ENCODE results near the gene EPPIN.
"Not testable (repeated sequence)": the region's sequence is repeated elsewhere in the genome, so short reads cannot be mapped to it uniquely, and the experiment has no call there.

The EPPIN gene

DNA sequence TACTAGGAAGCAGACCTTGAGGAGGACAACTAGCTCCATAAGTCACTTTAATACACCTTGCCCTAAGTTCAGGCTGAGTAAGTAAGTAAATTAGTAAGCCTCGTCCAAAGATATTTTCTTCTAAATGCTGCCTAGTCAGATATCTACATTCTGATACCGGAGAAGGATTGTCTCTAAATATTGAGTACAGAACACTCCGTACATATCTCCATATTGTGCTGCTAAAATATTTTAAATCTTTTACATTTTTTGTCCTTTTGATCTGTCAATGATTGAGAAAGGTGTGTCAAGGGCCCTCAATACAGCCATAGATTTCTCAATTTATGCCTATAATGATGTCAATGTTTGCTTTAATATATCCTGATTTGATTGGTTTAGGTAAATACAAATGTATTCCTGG, 28.7 kb upstream of the EPPIN start:
- TF ChIP-seq, protein P1, sequence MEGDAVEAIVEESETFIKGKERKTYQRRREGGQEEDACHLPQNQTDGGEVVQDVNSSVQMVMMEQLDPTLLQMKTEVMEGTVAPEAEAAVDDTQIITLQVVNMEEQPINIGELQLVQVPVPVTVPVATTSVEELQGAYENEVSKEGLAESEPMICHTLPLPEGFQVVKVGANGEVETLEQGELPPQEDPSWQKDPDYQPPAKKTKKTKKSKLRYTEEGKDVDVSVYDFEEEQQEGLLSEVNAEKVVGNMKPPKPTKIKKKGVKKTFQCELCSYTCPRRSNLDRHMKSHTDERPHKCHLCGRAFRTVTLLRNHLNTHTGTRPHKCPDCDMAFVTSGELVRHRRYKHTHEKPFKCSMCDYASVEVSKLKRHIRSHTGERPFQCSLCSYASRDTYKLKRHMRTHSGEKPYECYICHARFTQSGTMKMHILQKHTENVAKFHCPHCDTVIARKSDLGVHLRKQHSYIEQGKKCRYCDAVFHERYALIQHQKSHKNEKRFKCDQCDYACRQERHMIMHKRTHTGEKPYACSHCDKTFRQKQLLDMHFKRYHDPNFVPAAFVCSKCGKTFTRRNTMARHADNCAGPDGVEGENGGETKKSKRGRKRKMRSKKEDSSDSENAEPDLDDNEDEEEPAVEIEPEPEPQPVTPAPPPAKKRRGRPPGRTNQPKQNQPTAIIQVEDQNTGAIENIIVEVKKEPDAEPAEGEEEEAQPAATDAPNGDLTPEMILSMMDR (IDR thresholded peaks at IDR 0.05): no peak
- Mint-ChIP-seq H3K27me3 (ENCODE audit: low read depth, poor library complexity) (peaks cover 5% of the 10 kb centered on the region), H3K36me3 (ENCODE audit: low read depth) (no peaks in the 10 kb centered on the region), H3K9me3 (peaks cover 4% of the 10 kb centered on the region), H3K4me1 (no peaks in the 10 kb centered on the region), H3K27ac (no peak overlapping the region), H3K4me3 (no peak overlapping the region)
- no peak for DNase-seq

DNA sequence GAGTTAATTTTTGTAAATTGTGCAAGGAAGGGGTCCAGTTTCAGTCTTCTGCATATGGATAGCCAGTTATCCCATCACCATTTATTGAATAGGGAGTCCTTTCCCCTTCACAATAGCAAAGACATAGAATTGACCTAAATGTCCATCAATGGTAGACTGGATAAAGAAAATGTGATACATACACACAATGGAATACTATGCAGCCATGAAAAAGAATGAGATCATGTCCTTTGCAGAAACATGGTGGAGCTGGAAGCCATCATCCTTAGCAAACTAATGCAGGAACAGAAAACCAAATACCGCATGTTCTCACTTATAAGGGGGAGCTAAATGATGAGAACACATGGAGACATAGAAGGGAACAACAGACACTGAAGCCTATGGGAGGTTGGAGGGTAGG, 22.4 kb upstream of the EPPIN start:
- H3K4me3 Mint-ChIP-seq, H3K9me3 Mint-ChIP-seq: not testable (repeated sequence)

DNA sequence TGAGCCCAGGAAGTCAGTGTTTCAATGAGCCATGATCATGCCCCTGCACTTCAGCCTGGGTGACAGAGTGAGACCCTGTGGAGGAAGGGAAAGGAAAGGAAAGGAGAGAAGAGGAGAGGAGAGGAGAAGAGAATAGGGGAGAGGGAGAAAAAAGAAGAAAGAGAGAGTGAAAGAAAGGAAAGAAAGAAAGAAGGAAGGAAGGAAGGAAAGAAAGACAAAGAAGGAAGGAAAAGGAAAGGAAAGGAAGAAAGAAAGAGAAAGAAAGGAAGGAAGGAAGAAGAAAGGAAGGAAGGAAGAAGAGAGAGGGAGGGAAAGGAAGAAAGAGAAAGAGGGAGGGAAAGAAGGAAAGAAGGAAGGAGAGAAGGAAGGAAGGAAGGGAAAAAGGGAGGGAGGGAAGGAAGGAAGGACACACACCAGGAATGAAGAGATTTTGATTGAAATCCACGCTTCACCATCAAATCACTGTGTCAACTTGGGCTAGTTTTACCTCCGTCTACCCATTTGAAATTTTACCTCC, 17.6 kb upstream of the EPPIN start:
- Mint-ChIP-seq H3K27ac (no peak overlapping the region), H3K4me3 (no peak overlapping the region), H3K27me3 (ENCODE audit: low read depth, poor library complexity) (peaks cover 10% of the 10 kb centered on the region), H3K36me3 (ENCODE audit: low read depth) (no peaks in the 10 kb centered on the region), H3K4me1 (no peaks in the 10 kb centered on the region), H3K9me3 (peaks cover 2% of the 10 kb centered on the region)
- TF ChIP-seq, protein P1 (IDR thresholded peaks at IDR 0.05): no peak
- DNase-seq: no peak

More for the DNA sequence above, 22.4 kb upstream of the EPPIN start:
- H3K36me3 Mint-ChIP-seq (ENCODE audit: low read depth); H3K27me3 Mint-ChIP-seq (ENCODE audit: low read depth, poor library complexity); DNase-seq; H3K4me1 Mint-ChIP-seq; H3K27ac Mint-ChIP-seq: not testable (repeated sequence)

DNA sequence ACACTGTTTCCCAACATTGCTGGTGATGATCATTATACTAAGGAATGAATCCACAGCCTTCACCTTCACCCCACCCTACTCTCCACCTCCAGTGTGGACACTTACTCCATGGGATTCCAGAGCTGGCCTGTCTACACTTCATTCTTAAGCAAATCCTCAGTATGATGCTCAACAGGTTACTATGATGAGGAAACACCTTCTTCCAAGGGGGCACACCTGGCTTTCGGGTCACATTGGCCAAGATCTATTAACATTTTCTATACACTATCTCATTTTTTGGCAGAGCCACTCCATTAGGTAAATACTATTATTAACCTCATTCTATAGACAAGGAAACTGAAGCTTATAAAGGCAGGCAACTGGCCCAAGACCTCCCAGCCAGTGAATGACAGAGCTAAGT, 8.0 kb upstream of the EPPIN start:
- DNase-seq: no peak
- no peaks in the 10 kb centered on the region for H3K36me3 Mint-ChIP-seq (ENCODE audit: low read depth)
- peaks cover 4% of the 10 kb centered on the region for H3K27me3 Mint-ChIP-seq (ENCODE audit: low read depth, poor library complexity)
- H3K4me3 Mint-ChIP-seq: no peak overlapping the region
- no peaks in the 10 kb centered on the region for H3K4me1 Mint-ChIP-seq
- TF ChIP-seq, protein P1 (IDR thresholded peaks at IDR 0.05): no peak
- H3K9me3 Mint-ChIP-seq: no peaks in the 10 kb centered on the region
- H3K27ac Mint-ChIP-seq: no peak overlapping the region

DNA sequence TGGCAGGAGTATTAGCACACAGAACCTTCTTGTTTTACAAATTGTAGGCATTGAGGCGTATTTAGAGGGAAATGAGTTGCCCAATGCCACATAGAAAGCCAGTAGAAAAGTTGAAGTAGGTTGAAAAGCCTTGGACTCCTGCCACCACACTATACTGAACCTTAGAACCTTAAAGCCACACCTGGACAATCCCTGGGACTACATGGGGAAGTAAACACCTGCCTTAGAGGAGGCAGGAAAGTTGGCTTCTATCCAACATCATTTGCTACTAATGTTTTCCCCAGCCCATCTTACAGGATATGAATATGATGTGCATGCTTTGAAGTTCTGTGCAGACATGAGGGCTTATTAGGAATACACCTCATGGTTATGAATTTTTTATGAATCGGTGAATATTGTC, 5.3 kb upstream of the EPPIN start:
- no peaks in the 10 kb centered on the region for H3K4me1 Mint-ChIP-seq

DNA sequence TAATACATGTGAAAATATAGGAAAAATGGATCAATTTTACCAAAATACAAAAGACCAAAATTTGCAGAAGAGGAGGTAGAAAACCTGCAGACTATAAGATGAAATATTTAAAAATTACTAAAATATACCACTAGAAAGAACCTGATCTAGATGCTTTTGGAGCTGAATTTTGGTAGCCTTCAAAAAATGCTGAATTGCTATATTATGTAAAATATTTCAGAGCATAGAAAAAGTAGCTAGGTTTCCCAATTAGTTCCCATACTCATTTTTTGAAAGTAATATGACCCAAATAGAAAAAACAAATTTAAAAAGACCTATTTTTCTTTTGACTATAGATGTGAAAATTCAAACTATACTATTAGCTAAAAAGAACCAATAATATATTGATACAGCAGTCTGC, 3.6 kb upstream of the EPPIN start:
- TF ChIP-seq, protein P1 (IDR thresholded peaks at IDR 0.05): no peak
- DNase-seq: no peak
- Mint-ChIP-seq H3K27me3 (ENCODE audit: low read depth, poor library complexity) (peaks cover 16% of the 10 kb centered on the region), H3K4me1 (no peaks in the 10 kb centered on the region), H3K27ac (no peak overlapping the region), H3K4me3 (no peak overlapping the region), H3K9me3 (no peaks in the 10 kb centered on the region), H3K36me3 (ENCODE audit: low read depth) (no peaks in the 10 kb centered on the region)

More for the DNA sequence above, 5.3 kb upstream of the EPPIN start:
- DNase-seq: no peak
- TF ChIP-seq, protein P1 (IDR thresholded peaks at IDR 0.05): no peak
- Mint-ChIP-seq H3K27me3 (ENCODE audit: low read depth, poor library complexity) (peaks cover 12% of the 10 kb centered on the region), H3K9me3 (no peaks in the 10 kb centered on the region), H3K4me3 (no peak overlapping the region), H3K27ac (no peak overlapping the region), H3K36me3 (ENCODE audit: low read depth) (no peaks in the 10 kb centered on the region)

All from nephron progenitor cell (in vitro differentiated cells).